HEK293 (cell line): Measurements from ENCODE around the gene IL18R1.

ENCODE experiments used
- CTCF ChIA-PET: fragments of 350-600 bp; formaldehyde crosslinking; extraction: SDS; loops from one replicate; lab custom pipeline; 2021; ENCODE audit warnings: antibody characterized with exemption; lab: Yijun Ruan, JAX
- POLR2A ChIA-PET: fragments of 300-600 bp; formaldehyde crosslinking; extraction: SDS; loops from one replicate; lab custom pipeline; 2020; ENCODE audit warnings: antibody characterized with exemption, inconsistent platforms; lab: Yijun Ruan, JAX
- H3K27ac ChIP-seq: fragments of 200-500 bp; sonication (Bioruptor generic); 2 replicates; pipeline ENCODE4 v1.5.1; 2014; ENCODE audit warnings: low read depth, low read length, control low read depth, inconsistent platforms; ENCODE audit errors: extremely low read depth
- H3K36me3 ChIP-seq, 2 experiments: fragments of 200-500 bp in 1 of 2; sonication (Bioruptor generic) in 1 of 2; 1 replicate in 1 of 2; 2 replicates in 1 of 2; pipeline ENCODE4 v1.5.1; 2014 to 2017; ENCODE audit warnings: inconsistent platforms in 2 of 2, low read length in 2 of 2; ENCODE audit not compliant: control insufficient read depth in 2 of 2, insufficient read depth in 1 of 2
- H3K4me1 ChIP-seq: fragments of 200-500 bp; sonication (Bioruptor generic); 2 replicates; pipeline ENCODE4 v1.5.1; 2014; ENCODE audit warnings: mild to moderate bottlenecking, low read length, inconsistent platforms; ENCODE audit not compliant: control insufficient read depth, insufficient read depth
- H3K4me3 ChIP-seq: 2 replicates; pipeline ENCODE4 v1.5.1; 2011; ENCODE audit warnings: low read depth, mild to moderate bottlenecking, control low read depth, low read length, moderate library complexity
- H3K9me3 ChIP-seq: fragments of 200-500 bp; sonication (Bioruptor generic); 2 replicates; pipeline ENCODE4 v1.5.1; 2014; ENCODE audit warnings: low read depth, low read length, inconsistent platforms; ENCODE audit not compliant: control insufficient read depth, insufficient read depth
- AEBP2 ChIP-seq: fragments of 450-650 bp; formaldehyde crosslinking; IDR thresholded peaks from 2 replicates; pipeline ENCODE4 v1.5.1; 2016; ENCODE audit warnings: missing biosample characterization, missing genetic modification characterization, borderline replicate concordance
- GLIS2 ChIP-seq: fragments of 450-650 bp; formaldehyde crosslinking; IDR thresholded peaks from 2 replicates; pipeline ENCODE4 v1.5.1; 2016; ENCODE audit warnings: missing biosample characterization, missing genetic modification characterization
- PBX3 ChIP-seq: sonication (generic); formaldehyde crosslinking; IDR thresholded peaks from 2 replicates; pipeline ENCODE4 v1.8.1; 2022; ENCODE audit warnings: mild to moderate bottlenecking, moderate library complexity, missing genetic modification reagents
- ZBTB17 ChIP-seq: fragments of 450-650 bp; formaldehyde crosslinking; IDR thresholded peaks from 2 replicates; pipeline ENCODE4 v1.5.1; 2016; ENCODE audit warnings: missing biosample characterization, missing genetic modification characterization
- ZBTB49 ChIP-seq: fragments of 450-650 bp; formaldehyde crosslinking; IDR thresholded peaks from 2 replicates; pipeline ENCODE4 v1.5.1; 2016; ENCODE audit warnings: missing biosample characterization, missing genetic modification characterization, low read depth
- ZBTB6 ChIP-seq: fragments of 450-650 bp; formaldehyde crosslinking; IDR thresholded peaks from 2 replicates; pipeline ENCODE4 v1.5.1; 2017; ENCODE audit warnings: missing biosample characterization, missing genetic modification characterization
- ZNF2 ChIP-seq: fragments of 450-650 bp; formaldehyde crosslinking; IDR thresholded peaks from 2 replicates; pipeline ENCODE4 v1.5.1; 2016; ENCODE audit warnings: missing biosample characterization, missing genetic modification characterization
- ZNF335 ChIP-seq: fragments of 450-650 bp; formaldehyde crosslinking; conservative IDR thresholded peaks from 2 replicates; pipeline ENCODE4 v1.5.1; 2016; ENCODE audit warnings: missing biosample characterization, missing genetic modification characterization
- ZNF341 ChIP-seq: fragments of 450-650 bp; formaldehyde crosslinking; IDR thresholded peaks from 2 replicates; pipeline ENCODE4; 2016; ENCODE audit warnings: low read depth, missing biosample characterization, missing genetic modification characterization
- ZNF391 ChIP-seq: fragments of 450-650 bp; formaldehyde crosslinking; IDR thresholded peaks from 2 replicates; pipeline ENCODE4 v1.5.1; 2016; ENCODE audit warnings: low read depth, missing biosample characterization, missing genetic modification characterization, borderline replicate concordance
- ZNF501 ChIP-seq: fragments of 450-650 bp; formaldehyde crosslinking; IDR thresholded peaks from 2 replicates; pipeline ENCODE4 v1.5.1; 2016; ENCODE audit warnings: missing biosample characterization, missing genetic modification characterization
- ZNF677 ChIP-seq: fragments of 450-650 bp; IDR thresholded peaks from 2 replicates; pipeline ENCODE4 v1.5.0; 2018; ENCODE audit warnings: missing biosample characterization, mild to moderate bottlenecking, missing genetic modification characterization, moderate library complexity
- ZSCAN30 ChIP-seq: fragments of 450-650 bp; IDR thresholded peaks from 2 replicates; pipeline ENCODE4 v1.5.1; 2018; ENCODE audit warnings: missing biosample characterization, mild to moderate bottlenecking, missing genetic modification characterization, moderate library complexity
- ZSCAN4 ChIP-seq: fragments of 450-650 bp; formaldehyde crosslinking; IDR thresholded peaks from 2 replicates; pipeline ENCODE4 v1.5.1; 2017; ENCODE audit warnings: missing biosample characterization, missing genetic modification characterization
- TF ChIP-seq, protein P1 (sequence below): fragments of 450-650 bp; formaldehyde crosslinking; optimal IDR thresholded peaks from 2 replicates; pipeline ENCODE3; 2016; ENCODE audit warnings: missing biosample characterization, mild to moderate bottlenecking, missing genetic modification characterization
- TF ChIP-seq, protein P2 (sequence below): fragments of 450-650 bp; formaldehyde crosslinking; IDR thresholded peaks from 2 replicates; pipeline ENCODE4 v1.5.1; 2016; ENCODE audit warnings: missing biosample characterization, missing genetic modification characterization
- TF ChIP-seq, protein P3 (sequence below): fragments of 450-650 bp; formaldehyde crosslinking; conservative IDR thresholded peaks from 2 replicates; pipeline ENCODE4 v1.5.1; 2016; ENCODE audit warnings: low read depth, missing biosample characterization, missing genetic modification characterization

The IL18R1 gene

DNA sequence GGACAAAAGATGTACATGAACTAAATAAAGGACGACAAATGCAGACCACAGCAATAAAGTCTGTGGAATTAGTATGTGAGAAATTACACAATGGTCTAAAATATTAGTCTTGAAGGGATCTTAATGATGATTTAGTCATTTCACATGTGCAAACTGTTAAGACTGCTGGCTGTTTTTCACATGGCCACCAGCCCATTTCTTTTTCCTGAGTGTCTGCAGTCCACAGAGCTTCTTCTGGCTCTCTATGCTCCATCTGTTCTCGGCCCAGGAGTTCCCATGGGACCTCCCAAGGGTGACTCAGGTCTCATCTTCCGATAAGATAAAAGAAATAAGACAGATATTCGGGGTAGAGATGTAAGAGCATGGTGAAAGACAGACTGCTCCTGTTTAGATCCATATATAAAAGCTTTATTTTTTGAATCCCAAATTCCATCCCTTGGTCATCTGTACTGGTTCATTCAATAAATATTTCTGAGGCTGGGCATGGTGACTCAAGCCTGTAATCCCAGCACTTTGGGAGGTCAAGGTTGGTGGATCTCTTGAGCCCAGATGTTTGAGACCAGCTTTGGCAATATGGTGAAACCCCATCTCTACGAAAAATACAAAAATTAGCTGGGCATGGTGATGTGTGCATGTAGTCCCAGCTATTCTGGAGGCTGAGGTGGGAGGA is 24.1 kb upstream of the IL18R1 start:
- H3K36me3 ChIP-seq: no peaks in the 10 kb centered on the region
- no peak overlapping the region for H3K4me3 ChIP-seq
- H3K27ac ChIP-seq: no peak overlapping the region
- POLR2A ChIA-PET: no interaction called here
- H3K9me3 ChIP-seq: no peaks in the 10 kb centered on the region
- H3K4me1 ChIP-seq: no peaks in the 10 kb centered on the region
- TF ChIP-seq ZSCAN4 (tag by site-specific recombination): no peak
- TF ChIP-seq, protein P1, sequence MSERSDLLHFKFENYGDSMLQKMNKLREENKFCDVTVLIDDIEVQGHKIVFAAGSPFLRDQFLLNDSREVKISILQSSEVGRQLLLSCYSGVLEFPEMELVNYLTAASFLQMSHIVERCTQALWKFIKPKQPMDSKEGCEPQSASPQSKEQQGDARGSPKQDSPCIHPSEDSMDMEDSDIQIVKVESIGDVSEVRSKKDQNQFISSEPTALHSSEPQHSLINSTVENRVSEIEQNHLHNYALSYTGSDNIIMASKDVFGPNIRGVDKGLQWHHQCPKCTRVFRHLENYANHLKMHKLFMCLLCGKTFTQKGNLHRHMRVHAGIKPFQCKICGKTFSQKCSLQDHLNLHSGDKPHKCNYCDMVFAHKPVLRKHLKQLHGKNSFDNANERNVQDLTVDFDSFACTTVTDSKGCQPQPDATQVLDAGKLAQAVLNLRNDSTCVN: no peak
- TF ChIP-seq ZNF2 (tag by site-specific recombination): no peak
- TF ChIP-seq PBX3 (CRISPR knock-in tag): no peak
- TF ChIP-seq ZBTB6 (tag by site-specific recombination): no peak
- no peak for TF ChIP-seq ZNF677 (tag by site-specific recombination)
- TF ChIP-seq ZSCAN30: no peak
- no peak for TF ChIP-seq AEBP2 (tag by site-specific recombination)
- TF ChIP-seq, protein P2, sequence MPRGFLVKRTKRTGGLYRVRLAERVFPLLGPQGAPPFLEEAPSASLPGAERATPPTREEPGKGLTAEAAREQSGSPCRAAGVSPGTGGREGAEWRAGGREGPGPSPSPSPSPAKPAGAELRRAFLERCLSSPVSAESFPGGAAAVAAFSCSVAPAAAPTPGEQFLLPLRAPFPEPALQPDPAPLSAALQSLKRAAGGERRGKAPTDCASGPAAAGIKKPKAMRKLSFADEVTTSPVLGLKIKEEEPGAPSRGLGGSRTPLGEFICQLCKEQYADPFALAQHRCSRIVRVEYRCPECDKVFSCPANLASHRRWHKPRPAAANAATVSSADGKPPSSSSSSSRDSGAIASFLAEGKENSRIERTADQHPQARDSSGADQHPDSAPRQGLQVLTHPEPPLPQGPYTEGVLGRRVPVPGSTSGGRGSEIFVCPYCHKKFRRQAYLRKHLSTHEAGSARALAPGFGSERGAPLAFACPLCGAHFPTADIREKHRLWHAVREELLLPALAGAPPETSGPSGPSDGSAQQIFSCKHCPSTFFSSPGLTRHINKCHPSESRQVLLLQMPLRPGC (tag by site-specific recombination): no peak
- CTCF ChIA-PET: no interaction called here

- H3K4me3 ChIP-seq: no peak overlapping the region
These were observed 21.1 kb upstream of the IL18R1 start for GRCh38 chr2:102334486-102334885.

More at GRCh38 chr2:102334486-102334885, 21.1 kb upstream of the IL18R1 start:
- Histone ChIP-seq H3K36me3 (no peaks in the 10 kb centered on the region), H3K27ac (no peak overlapping the region), H3K9me3 (no peaks in the 10 kb centered on the region), H3K4me1 (no peaks in the 10 kb centered on the region)
- ChIA-PET POLR2A (no interaction called here), CTCF (no interaction called here)
- TF ChIP-seq ZNF341 (tag by site-specific recombination): no peak
- no peak for TF ChIP-seq ZBTB49
- TF ChIP-seq GLIS2 (tag by site-specific recombination): no peak
- TF ChIP-seq, protein P3, sequence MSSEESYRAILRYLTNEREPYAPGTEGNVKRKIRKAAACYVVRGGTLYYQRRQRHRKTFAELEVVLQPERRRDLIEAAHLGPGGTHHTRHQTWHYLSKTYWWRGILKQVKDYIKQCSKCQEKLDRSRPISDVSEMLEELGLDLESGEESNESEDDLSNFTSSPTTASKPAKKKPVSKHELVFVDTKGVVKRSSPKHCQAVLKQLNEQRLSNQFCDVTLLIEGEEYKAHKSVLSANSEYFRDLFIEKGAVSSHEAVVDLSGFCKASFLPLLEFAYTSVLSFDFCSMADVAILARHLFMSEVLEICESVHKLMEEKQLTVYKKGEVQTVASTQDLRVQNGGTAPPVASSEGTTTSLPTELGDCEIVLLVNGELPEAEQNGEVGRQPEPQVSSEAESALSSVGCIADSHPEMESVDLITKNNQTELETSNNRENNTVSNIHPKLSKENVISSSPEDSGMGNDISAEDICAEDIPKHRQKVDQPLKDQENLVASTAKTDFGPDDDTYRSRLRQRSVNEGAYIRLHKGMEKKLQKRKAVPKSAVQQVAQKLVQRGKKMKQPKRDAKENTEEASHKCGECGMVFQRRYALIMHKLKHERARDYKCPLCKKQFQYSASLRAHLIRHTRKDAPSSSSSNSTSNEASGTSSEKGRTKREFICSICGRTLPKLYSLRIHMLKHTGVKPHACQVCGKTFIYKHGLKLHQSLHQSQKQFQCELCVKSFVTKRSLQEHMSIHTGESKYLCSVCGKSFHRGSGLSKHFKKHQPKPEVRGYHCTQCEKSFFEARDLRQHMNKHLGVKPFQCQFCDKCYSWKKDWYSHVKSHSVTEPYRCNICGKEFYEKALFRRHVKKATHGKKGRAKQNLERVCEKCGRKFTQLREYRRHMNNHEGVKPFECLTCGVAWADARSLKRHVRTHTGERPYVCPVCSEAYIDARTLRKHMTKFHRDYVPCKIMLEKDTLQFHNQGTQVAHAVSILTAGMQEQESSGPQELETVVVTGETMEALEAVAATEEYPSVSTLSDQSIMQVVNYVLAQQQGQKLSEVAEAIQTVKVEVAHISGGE (tag by site-specific recombination): no peak
- TF ChIP-seq ZNF335 (tag by site-specific recombination): no peak
- no peak for TF ChIP-seq ZBTB17
- no peak for TF ChIP-seq ZNF391
- no peak for TF ChIP-seq ZNF501 (tag by site-specific recombination)
